AG08396 (cell line): ENCODE results near the gene RERE.

Source experiments
- DNase-seq: peaks from one replicate; pipeline ENCODE4 v3.0.0; 2012; ENCODE audit warnings: low spot score, mixed read lengths

Gene RERE

DNA sequence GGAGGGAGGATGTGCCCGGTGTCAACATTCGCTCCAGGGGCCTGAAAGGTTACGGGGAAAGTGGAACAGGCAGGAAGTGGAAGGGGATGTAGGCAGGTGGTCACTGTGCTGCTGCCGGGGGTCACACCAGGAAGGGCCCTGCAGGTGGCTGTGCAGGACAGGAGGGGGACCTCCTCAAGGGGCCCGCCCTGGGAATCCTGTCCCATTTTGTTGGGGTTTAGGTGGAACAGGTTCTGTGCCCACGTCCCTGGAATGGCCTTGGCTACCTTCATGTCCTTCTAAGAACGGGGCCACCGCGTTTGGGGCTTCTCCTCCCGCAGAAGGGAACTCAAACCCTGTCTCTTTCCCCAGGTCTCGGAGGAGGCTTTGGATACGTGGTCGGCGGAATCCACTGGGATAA, 487.6 kb downstream of the RERE start:
- no peak for DNase-seq

DNA sequence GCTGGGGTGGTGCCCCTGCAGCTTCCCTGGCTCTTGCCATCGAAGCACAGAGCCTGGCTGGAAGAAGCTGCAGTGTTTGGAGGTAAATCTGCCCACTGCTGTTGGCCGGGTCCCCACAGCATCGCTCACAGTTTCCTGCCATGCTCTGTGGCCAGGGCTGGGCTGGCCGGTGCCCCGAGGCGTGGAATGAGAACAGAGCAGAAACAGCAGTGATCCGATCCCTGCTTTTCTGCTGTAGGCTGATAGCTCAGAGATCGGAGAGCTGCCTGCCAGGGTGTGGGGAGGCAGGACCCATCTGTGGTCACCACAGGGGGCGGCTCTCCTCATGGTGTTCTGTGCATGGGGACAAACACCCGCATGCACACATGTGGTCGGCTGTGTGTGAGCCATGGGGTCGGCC, 488.0 kb downstream of the RERE start:
- DNase-seq, result no peak

DNA sequence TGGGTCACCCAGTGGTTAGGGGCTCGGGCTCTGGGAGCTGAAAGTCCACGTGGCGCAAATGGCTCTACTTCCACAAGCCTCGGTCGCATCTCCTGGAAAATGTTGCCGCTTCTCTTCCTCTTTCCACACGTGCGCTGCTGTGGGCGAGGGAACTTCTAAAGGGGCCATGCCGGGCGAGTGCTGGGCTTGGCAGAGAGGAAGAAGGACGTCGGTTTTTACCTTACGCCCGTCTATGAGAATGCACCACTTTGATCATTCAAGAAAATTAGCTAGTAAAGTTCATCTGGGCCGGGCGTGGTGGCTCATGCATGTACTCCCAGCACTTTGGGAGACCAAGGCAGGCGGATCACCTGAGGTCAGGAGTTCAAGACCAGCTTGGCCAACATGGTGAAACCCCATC, 489.2 kb downstream of the RERE start:
- no peak for DNase-seq

DNA sequence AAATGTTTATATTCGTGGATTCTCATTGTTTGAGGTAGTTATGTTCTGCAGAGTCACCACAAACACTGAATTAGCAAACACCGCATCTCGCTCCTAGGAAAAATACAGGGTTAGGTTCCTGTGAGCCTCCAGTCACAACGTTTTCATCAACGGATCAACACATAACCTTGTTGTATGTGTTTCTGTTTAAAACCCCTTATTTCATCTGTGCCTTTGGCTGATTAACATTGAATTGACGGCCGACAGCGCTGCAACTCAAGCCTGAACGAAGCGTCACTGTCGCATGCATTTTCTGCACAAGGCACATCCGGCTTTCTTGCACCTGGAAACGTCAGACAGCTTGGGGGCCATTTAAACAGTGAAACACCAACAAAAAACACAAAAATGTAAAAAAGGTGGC, 491.2 kb downstream of the RERE start:
- no peak for DNase-seq

DNA sequence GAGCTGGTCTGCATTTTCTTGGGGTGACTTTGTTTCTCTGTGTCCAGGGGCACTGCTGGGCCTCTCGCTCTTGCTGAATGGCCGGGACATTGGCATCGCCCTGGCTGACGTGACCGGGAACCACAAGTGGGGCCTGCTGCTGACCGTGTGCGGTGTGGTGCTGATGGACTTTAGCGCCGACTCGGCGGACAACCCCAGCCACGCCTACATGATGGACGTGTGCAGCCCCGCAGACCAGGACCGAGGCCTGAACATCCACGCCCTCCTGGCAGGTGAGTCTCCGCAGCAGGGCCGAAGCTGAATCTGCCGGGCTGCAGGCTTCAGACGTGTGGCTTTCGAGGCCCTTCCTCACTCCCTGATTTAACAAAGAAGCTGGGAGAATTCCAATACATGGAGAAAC, 491.7 kb downstream of the RERE start:
- DNase-seq, result no peak

DNA sequence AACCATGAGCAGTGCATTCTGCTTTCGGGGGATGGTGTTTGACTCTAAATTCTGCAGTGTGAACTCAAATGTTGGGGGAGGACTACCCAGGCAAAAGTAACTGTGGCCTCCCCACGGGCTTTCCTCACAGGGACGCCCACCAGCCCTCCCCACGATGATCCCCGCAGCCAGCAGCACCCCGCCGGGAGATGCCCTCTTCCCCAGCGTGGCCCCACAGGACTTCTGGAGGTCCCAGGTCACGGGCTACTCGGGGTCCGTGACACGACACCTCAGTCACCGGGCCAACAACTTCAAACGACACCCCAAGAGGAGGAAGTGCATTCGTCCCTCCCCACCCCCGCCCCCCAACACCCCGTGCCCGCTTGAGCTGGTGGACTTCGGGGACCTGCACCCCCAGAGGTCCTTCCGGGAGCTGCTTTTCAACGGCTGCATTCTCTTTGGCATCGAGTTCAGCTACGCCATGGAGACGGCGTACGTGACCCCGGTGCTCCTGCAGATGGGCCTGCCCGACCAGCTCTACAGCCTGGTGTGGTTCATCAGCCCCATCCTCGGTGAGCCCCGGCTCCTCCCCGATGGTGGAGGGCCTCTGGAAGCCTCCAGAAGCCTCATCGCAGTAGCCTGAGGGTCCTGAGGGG, 493.1 kb downstream of the RERE start:
- no peak for DNase-seq

DNA sequence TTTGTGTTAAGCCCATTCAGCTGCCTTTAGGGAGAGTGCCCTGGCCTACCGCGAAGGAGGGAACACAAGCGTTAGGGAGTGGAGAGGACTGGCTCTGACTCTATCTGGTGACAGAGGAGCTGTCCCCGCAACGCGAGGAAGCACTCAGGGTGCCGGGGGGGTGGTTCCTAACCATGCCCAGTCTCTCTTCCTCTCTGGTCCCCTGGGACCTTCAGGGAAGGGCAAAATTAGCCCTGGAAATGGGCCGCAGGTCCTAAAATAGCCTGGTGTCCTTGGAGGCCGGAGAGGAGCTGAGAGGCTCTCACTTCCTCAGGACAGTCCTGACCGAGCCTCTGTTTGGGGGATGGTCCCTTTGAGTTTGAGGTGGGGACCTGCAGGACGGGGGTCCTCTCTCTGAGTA, 493.7 kb downstream of the RERE start:
- DNase-seq, result no peak

DNA sequence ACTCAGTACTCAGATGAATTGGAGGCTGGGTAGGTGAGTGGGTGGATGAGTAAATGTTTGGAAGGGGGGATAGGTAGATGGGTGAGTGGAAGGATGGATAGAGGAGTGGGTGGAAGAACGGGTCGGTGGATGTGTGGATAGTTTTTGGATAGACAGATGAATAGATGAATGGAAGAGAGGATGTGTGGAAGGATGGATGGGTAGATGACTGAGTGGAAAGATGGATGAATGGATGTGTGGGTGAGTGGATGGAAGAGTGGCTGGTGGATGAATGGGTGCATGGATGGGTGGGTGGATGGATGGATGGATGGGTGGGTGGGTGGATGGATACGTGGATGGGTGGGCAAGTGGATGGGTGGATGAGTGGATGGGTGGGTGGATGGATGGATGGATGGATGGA, 495.8 kb downstream of the RERE start:
- no peak for DNase-seq

DNA sequence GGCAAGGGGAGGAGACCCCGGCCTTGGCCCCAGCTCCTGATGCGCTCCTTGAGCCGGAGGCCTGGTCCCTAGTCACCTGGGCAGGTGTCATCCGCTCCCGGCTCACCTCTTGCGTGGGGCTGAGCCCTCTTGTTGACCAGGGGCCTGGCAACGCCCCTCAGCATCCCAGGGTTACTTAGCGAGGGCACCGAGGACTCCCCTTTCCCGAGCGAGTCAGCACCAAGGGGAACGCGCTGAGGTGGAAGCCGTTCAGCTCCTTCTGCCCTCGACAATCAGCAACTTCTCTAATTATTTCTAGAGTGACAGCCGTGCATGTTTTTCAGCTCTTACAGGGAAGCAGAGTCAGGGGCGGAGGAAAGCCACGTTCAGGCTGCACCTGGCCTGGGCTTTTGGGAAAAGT, 499.0 kb downstream of the RERE start:
- no peak for DNase-seq

DNA sequence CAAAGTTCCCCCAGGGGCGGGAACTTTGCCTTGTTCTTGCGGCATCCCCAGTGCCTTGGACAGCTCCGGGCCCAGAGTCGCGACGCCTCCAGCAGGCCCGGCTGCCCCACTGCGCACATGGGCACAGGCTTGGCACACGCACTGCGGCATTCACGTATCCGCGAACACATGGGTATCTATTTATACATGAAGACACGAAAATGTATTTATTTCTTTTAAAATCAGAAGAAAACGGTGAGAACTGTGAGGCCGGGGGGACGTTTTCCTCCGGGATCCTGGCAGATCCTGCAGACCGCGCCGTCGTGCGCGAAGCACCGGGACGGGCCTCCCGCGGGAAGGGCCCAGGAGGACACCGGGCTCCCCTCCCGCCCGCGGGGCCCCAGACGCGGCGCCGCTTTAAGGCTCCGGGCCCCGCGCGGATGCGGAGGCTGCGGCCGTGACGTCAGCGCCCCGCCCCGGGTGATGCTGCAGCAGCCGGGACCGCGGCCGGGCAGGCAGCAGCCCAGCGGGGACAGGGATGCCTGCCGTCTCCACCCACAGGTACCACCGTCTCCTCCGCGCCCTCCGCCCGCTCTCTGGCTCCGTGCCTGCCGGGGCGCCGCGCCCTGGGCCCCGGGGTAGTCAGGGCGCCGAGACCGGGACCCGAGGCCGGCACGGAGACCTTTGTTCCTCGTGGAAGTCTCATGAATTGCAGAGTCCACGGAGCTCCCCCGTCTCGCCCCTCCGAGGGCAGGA, 499.6 kb downstream of the RERE start, which contains the start of gene SLC45A1:
Gene SLC45A1 (plus strand): TSS at position 468 of the 735 bp plus-strand sequence. CDS start 6,216 bp downstream, outside the sequence.
- peak; percentile 96 for DNase-seq

DNA sequence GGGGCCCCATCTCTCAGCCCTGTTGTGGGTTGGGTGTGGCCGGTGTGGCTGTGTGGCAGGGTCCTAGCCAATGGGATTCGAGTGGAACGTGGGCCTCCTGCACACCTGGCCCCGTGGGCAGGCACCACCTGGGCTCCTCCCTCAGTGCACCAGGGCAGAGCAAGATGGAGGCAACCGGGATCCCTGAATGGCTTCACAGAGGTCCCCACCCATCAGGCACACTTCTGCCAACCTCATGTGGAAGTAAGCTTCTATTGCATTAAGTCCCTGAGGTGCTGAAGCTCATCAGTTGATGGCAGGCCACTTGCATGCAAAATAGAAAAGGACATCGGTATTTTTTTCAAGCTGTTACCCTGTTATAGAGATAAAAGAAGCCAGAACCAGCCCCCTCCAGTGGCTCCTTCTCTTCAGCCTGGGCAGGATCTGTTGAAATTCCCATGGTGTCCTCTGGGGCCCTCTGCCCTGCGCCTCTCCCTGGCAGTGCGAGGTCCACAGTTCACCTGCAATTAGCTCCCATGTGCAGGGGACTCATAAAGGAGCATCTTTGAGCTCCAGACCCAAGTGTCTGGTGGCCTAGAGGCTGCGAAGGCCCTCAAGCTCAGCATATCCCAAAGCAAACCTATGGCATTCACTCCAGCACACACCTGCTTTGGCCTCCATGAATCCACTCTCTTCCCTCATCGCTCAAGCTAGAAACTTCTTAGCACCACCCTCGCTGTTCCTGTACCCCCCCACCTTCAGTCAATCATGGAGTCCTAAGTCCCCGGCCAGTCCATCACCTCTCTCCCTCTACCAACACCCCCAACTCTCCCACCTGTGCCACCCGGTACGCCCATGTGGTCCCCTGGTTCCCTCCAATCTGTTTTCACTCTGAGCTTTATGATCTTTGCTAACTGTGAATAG, 501.6 kb downstream of the RERE start:
- no peak for DNase-seq

DNA sequence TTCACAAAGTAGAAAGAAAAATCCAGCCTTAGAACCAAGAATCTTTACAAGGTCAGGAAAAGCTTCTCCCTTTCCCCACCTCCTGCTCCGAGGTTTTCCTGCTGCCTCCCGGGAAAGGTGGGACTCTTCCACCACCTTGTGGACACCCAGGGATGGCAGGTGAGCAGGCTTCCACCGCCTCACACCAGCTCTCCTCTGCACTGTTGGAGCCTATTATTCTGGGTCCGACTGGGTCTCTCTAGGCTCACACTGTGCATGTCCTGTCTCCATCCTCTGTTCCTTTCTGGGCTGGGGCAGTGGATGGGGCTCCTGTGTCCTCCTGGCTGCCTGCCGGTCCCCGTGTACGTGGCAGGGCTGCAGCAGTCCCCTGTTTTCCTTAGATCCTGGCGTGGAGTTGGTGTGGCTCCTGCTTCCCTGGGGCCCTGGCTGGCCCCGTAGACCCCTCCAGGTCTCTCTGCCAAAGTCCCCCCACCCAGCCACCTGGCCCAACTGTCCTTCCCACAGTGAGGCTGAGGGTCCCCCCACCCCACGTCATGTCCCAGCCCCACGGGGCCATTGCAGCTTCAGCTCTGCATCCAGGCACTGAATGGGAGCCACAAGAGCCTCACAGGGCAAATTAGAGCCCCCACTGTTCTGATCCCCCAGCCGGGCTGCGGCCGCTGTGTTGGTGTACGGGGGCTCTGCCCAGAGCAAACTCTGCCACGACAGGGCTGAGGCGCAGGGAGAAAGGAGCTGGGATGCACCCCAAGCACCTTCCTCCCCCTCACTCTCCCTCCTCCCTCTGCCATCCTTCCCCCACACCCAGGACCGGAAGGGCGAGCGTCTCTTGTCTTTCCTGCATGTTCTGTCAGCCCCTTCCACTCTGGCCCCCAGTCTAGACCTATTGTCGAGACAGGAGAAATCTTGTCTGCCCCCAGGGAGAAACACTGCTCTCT, 502.8 kb downstream of the RERE start:
- peak; percentile 87 for DNase-seq

DNA sequence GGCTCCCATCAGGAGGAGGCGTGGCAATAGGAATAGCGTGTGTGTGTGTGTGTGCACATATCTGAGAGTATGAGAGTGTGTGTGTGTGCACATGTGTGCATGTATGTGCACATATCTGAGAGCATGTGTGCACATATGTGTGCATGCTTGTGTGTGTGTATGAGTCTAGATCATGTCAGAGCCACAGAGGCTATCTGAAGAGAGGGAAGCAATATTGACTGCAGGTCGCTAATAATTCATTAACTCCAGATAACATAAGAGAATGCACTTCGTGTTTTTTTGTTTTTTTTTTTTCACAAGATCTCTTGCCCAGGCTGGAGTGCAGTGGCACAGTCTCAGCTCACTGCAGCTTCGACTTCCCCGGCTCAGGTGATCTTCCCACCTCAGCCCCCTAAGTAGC, 504.2 kb downstream of the RERE start:
- DNase-seq, result no peak

DNA sequence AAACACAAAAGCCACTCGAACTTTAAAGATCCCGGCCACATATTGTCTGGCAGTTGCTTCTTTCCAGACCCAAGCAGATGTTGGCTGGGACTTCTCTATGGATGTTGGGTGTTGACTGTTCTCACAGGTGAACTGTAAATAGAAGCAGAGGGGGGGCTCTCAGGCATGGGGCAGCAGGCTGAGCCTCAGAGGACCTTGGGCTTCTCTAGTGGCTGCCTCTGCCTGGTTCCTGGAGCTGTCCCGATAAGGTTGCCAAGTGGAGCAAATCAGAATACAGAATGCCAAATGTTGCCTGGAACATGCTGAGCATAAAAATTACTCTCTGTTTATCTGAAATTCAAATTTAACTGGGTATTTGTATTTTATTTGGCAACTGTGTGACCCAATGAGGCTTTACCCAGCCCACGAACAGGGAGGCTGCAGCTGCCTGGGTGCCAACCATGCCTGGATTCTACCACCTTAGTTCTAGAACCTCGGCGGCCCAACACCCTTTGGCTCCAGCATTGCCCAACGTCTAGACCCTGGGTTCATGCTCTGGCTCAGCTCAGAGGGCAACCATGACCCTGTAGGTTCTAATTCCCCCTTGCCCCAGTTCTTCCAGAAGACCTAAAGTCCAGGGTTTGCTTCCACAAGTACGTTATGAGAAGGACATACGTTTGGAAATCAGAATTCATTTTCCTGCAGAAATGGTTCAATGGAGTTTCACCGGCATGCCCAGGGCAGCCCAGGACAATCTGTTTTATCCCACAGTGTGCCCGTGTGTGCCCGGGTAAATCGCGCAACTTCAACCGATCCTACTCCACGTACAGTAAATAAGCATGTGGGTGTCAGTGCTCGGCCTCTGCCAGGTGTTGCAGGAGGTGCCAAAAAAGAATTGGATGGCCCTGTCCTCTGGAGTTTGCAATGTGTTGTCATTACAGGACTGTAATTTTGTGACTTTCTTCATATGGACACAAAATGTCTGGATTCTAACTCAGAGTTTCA, 504.9 kb downstream of the RERE start:
- no peak for DNase-seq

DNA sequence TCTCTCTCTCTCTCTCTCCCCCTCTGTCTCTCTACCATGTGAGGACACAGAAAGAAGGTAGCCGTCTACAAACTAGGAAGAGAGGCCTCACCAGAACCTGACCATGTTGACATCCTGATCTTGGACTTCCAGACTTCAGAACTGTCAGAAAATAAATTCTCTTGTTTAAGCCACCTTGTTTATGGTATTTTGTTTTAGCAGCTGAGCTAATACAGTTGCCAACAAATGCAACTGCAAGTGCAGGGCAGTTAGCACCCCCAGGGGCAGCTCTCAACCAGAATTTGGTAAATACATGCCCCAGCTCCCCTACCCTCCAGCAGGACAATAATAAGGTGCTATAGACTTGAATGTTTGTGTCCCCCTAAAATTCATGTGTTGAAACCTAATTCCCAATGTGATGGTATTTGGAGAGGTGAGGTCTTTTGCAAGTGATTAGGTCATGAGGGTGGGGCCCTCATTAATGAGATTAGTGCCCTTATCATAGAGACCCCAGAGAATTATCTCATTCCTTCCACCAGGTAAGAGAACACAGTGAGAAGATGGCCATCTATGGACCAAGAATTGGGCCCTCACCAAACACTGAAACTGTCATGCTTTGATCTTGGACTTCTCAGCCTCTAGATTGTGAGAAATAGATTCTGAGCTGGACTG, 506.2 kb downstream of the RERE start:
- DNase-seq, result no peak

DNA sequence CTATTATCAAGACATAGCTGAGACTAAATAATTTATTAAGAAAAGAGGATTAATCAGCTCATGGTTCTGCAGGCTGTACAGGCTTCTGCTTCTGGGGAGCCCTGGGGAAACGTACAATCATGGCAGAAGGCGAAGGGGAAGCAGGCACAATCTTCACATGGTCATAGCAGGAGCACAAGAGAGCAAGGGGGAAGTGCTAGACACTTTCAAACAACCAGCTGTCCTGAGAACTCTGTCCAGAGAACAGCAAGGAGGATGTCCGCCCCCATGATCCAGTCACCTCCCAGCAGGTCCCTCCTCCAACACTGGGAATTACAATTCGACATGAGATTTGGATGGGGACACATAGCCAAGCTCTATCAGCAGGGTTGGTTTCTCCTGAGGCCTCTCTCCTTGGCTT, 509.8 kb downstream of the RERE start:
- DNase-seq, result no peak

DNA sequence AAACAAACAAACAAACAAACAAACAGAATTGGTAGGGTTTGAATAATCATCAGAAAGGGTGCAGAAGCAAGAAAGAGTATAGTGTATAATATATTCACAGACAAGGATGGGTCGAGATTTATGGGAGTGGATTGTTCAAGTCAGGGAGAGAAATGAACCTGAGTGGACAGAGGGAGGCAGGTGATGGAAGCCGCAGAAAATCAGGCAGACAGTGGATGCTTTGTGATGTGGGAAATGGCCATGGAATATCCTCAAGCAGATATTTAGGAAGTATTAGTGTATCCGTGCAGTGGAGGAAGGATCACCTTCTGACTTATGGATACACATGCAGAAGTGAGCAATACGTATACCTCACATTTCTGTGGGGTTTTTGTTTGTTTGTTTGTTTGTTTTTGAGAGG, 513.6 kb downstream of the RERE start:
- no peak for DNase-seq

DNA sequence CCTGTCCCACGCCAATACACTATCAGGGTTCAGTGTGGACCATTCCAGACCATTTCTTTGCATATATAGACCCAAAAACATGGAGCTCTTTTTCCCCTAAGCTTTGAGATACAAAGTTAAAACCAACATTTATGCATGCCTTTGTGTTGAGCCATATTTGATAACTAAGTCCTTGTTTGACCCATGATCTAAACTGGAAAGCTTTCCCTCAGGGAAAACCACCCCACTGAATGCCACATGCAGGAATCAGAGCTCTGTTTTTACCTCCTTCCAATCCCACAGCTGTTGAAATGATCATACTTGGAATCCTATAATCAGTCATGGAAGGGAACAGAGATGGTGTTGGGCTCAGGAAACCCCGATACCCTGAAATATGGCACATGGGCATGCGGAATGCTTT, 514.3 kb downstream of the RERE start:
- no peak for DNase-seq
